Measurements from ENCODE around the gene PAPLN.

The PAPLN gene

DNA sequence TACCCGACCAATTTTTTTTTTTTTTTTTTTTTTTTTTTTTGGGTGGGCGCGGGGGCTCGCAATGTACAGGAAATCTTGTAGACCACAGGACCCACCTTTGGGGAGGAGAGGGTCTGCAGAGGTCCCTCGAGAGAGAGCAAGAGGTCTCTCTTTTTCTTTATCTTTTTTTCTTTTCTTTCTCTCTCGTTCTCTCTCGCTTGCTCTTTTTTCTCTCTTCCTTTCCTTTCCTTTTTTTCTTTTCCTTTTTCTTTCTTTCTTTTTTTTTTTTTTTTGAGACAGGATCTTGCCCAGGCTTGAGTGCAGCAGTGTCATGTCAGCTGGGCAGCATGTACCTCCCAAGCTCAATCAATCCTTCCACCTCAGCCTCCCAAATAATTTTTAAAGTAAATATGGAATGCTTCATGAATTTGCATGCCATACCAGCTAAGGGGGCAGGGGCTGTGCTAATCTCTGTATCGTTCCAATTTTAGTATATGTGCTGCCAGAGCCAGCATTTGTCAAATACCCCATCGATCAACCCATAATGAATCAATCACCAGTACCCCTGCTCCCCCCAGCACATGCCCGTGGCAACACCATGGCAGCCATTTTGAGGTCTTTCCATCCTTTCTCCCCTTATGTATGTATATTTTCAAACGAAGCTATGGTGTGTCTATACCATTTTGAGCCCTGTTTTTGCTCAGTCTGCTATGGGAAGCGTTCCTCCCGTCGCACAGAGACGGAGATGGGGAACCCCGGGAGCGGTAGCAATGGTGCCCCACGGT, 9.3 kb downstream of the PAPLN start:
- no peak for DNase-seq (ENCODE audit: low read depth)

DNA sequence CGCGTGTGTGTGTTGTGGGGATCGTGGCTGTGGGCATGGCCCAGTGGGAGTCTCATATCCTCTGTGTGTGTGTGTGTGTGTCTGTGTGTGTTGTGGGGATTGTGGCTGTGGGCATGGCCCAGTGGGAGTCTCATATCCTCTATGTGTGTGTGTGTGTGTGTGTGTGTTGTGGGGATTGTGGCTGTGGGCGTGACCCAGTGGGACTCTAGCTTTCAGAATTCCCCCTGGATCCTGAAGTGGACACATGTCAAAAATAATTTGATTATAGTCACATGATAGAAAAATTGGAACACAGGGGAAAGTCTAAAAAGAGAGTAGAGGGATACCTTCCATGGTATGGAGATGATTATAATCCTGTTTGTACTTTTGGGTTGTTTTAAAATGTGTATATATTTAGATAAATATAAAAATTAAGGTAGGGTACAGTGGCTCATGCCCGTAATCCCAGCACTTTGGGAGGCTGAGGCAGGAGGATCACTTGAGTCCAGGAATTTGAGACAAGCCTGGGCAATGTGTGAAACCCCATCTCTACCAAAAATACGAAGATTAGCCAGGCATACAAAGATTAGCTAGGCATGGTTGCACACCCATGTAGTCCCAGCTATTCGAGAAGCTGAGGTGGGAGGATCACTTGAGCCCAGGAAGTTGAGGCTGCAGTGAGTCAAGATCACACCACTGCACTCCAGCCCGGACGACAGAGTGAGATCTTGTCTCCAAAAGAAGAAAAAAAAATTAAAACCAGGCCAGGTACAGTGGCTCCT, 11.0 kb downstream of the PAPLN start:
- DNase-seq (ENCODE audit: low read depth), result no peak

- no peak for DNase-seq (ENCODE audit: low read depth)
Observed at GRCh38 chr14:73249108-73249507, 11.8 kb downstream of the PAPLN start.

- DNase-seq (ENCODE audit: low read depth), result no peak
Observed at GRCh38 chr14:73249564-73250316, 12.4 kb downstream of the PAPLN start.

DNA sequence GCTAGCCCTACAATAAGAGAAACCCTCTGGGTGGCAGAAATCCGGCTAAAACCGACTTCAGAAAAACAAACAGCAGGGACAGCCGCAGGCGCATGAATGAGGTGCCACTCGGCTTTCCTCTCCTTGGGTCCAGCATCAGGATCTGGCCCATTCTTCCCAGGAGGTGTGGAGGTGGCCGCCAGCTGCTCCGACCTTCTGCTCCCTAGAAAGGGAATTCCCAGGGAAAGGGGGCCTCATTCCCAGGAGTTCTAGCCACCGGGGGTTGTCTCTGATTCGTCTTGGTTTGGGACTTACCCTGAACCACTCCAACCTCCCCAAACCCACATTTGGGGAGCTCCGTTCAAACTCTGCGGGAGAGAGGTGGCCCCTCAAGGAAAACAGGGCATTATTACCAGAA, 13.0 kb downstream of the PAPLN start:
- no peak for DNase-seq (ENCODE audit: low read depth)

DNA sequence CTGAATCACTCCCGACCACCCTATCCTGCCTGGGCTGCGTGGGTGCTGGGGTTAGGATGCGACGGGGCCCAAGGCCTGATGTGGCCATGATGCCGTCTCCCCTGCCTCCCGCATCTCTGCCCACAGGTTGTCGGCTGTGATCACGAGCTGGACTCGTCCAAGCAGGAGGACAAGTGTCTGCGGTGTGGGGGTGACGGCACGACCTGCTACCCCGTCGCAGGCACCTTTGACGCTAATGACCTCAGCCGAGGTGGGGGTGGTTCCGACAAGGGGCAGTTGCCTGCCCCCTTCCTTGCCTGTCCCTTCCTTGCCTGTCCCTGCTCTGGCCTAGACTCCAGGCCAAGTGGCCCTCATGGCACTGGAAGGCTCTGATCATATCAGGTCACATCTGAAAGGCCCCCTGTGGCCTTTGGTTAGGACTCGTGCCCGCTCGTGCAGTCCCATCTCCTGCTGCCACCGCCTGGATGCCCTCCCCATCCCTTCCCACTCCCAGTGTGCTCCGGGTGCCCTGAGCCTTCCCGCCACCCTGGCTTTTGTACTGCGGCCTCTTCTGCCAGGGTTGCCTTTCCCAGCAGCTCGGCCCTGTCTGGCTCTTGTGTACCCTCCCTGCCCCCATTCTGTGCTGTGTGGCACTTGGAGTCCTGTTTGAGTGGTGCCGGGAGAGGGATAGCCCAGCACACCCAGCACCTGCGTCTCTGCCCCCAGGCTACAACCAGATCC, 13.6 kb downstream of the PAPLN start:
- no peak for DNase-seq (ENCODE audit: low read depth)

- DNase-seq (ENCODE audit: low read depth), result no peak
Observed at GRCh38 chr14:73251516-73252215, 14.4 kb downstream of the PAPLN start.

GRCh38 chr14:73252491-73253322, 15.4 kb downstream of the PAPLN start:
- DNase-seq (ENCODE audit: low read depth), result no peak

- no peak for DNase-seq (ENCODE audit: low read depth)
Observed at GRCh38 chr14:73253323-73253610, 16.0 kb downstream of the PAPLN start.

GRCh38 chr14:73253721-73254120, 16.4 kb downstream of the PAPLN start:
- DNase-seq (ENCODE audit: low read depth), result no peak

DNA sequence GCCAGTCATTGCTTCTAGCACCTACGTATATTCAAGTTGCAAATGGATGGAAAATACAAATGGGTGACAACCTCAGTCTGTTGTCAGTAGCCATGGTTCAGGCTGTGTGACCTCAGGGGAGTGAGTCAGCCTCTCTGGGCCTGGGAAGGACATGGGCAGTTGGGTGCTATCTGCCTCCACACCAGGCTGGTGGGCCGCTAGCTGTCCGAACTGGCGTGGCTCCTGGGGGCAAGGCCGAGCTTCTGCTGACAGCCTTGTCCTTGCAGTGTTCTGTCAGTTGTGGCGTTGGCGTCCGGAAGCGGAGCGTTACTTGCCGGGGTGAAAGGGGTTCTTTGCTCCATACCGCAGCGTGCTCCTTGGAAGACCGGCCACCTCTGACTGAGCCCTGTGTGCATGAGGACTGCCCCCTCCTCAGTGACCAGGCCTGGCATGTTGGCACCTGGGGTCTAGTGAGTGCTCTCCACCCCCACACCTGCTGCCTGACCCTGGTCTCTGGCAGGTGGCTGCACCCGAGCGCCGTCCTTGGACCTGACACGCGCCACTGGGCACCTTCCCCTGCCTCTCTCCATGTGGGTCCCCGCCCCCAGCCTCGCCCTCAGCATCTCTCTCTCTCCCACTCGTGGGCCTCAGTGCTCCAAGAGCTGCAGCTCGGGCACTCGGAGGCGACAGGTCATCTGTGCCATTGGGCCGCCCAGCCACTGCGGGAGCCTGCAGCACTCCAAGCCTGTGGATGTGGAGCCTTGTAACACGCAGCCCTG, 17.1 kb downstream of the PAPLN start:
- no peak for DNase-seq (ENCODE audit: low read depth)

- DNase-seq (ENCODE audit: low read depth), result no peak
Observed at GRCh38 chr14:73255005-73255400, 17.7 kb downstream of the PAPLN start.

DNA sequence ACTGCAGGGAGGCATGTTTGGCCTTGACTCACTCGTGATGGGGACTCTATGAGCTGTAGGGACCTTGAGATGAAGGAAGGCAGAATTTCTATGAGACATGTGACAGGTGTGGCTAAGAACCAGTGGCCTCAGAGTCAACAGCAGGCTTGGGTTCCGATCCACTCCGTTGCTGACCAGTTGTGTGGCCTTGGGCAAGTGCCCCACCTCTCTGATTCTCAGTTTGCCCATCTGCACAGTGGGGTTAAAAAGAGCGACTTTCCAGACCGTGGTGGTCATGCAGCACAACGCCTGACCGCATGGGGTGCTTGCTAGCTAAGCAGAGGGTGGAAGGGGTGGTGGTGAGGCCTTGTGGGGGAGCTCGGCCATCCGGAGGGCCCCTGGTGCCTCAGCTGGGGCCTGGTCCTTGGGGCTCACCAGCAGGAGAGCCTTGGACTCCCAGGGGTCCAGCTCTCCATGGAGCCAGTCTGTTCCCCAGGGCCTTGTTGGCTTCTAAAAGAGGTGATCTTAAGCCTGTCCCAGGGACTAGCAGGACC, 18.5 kb downstream of the PAPLN start:
- DNase-seq (ENCODE audit: low read depth), result no peak

DNA sequence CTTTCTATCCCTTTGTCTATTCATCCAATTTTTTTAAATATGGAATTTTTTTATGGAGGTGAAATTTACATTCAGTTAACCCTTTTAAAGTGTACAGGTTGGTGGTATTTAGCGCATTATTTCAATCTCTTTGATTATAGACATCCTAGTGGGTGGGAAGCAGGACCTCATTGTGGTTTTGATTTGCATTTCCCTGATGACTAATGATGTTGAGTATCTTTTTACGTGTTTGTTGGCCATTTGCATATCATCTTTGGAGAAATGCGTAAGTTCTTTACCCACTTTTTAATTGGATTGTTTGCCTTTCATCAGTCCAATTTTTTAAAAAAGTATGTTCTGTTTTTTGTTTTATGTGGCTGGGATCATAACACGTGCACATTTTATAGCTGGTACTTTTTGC, 20.8 kb downstream of the PAPLN start:
- DNase-seq (ENCODE audit: low read depth), result no peak

- no peak for DNase-seq (ENCODE audit: low read depth)
Observed at GRCh38 chr14:73258845-73259611, 21.7 kb downstream of the PAPLN start.

- DNase-seq (ENCODE audit: low read depth), result no peak
Observed at GRCh38 chr14:73259837-73260236, 22.5 kb downstream of the PAPLN start.

DNA sequence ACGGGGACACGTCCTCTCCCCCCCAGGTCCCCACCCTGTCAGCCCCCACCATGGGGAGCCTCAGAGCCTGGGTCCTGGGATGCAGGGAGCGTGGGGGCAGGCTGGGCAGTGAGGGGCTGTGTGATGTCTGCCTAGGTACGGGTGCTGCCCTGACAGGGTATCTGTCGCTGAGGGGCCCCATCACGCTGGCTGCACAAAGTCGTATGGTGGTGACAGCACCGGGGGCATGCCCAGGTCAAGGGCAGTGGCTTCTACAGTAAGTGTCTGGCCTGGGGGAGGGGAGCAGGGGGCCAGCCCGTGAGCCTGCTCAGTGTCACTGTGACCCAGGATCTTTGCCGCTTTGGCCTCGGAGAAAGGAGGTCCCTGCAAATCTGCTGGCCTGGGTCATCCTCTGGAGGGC, 23.3 kb downstream of the PAPLN start:
- DNase-seq (ENCODE audit: low read depth), result no peak

GRCh38 chr14:73261075-73261474, 23.8 kb downstream of the PAPLN start:
- DNase-seq (ENCODE audit: low read depth), result no peak

All from fibroblast of gingiva (primary cell).